ENCODE results near the gene MINDY4.

- TF ChIP-seq CTCF (IDR thresholded peaks at IDR 0.05; ENCODE audit: low read depth, low read length, missing input control), result no peak
- no peak for TF ChIP-seq YY1 (IDR thresholded peaks at IDR 0.05)
- no peak for TF ChIP-seq ATF3 (IDR thresholded peaks at IDR 0.05)
- no peak for TF ChIP-seq SP1 (IDR thresholded peaks at IDR 0.05)
- TF ChIP-seq, protein P1, sequence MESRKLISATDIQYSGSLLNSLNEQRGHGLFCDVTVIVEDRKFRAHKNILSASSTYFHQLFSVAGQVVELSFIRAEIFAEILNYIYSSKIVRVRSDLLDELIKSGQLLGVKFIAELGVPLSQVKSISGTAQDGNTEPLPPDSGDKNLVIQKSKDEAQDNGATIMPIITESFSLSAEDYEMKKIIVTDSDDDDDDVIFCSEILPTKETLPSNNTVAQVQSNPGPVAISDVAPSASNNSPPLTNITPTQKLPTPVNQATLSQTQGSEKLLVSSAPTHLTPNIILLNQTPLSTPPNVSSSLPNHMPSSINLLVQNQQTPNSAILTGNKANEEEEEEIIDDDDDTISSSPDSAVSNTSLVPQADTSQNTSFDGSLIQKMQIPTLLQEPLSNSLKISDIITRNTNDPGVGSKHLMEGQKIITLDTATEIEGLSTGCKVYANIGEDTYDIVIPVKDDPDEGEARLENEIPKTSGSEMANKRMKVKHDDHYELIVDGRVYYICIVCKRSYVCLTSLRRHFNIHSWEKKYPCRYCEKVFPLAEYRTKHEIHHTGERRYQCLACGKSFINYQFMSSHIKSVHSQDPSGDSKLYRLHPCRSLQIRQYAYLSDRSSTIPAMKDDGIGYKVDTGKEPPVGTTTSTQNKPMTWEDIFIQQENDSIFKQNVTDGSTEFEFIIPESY (IDR thresholded peaks at IDR 0.05), result no peak
- TF ChIP-seq FOXA1 (IDR thresholded peaks at IDR 0.05), result no peak
- no peak for TF ChIP-seq RXRA (IDR thresholded peaks at IDR 0.05)
- TF ChIP-seq EGR1 (IDR thresholded peaks at IDR 0.05; ENCODE audit: low read depth in 2 of 2), result no peak
- TF ChIP-seq JUND (IDR thresholded peaks at IDR 0.05), result no peak
Observed at GRCh38 chr7:30931161-30931928, 160.1 kb downstream of the MINDY4 start.
